CD4-positive, CD25-positive, alpha-beta regulatory T cell (primary cell): ENCODE results near the gene TMEM131. TPM values are rescaled to one million over a fixed set of nuclear protein-coding genes. Genes with fewer than 3 reads are reported as not detected.
A peak's percentile ranks its signal among the peaks of the same experiment; 100 is the strongest.

Source experiments
- ATAC-seq, 2 donors: fragments of 150-1000 bp; cut with Tn5 transposase; one replicate each; pipeline ENCODE4 v1.10.0; 2021; ENCODE audit warnings: low read depth in 2 of 2, moderate number of reproducible peaks in 2 of 2, moderate library complexity in 1 of 2
- DNase-seq, 3 donors: peaks; one replicate each; pipeline versions ENCODE4 v3.0.0 to v3.0.0-alpha.2; 2012 to 2022; ENCODE audit warnings: mixed read lengths in 1 of 3
- H3K27ac ChIP-seq: one replicate; pipeline ENCODE4 v1.7.0; 2013; ENCODE audit warnings: mild to moderate bottlenecking, low read length; ENCODE audit not compliant: insufficient read depth, poor library complexity, severe bottlenecking
- H3K27me3 ChIP-seq: one replicate; pipeline ENCODE4 v1.7.0; 2013; ENCODE audit warnings: low read length; ENCODE audit not compliant: control insufficient read depth, insufficient read depth
- H3K36me3 ChIP-seq: one replicate; pipeline ENCODE4 v1.7.0; 2013; ENCODE audit warnings: mild to moderate bottlenecking, low read length, moderate library complexity; ENCODE audit not compliant: control insufficient read depth, insufficient read depth
- H3K4me1 ChIP-seq: 2 replicates; pipeline ENCODE4 v1.7.0; 2013; ENCODE audit warnings: mild to moderate bottlenecking, low read length; ENCODE audit not compliant: insufficient read depth, control insufficient read depth, poor library complexity, severe bottlenecking
- H3K4me3 ChIP-seq: one replicate; pipeline ENCODE4 v1.7.0; 2013; ENCODE audit warnings: low read depth, mild to moderate bottlenecking, low read length, moderate library complexity
- H3K9me3 ChIP-seq, 2 experiments: 1 replicate in 1 of 2; 2 replicates in 1 of 2; pipeline ENCODE4 v1.7.0; 2013; ENCODE audit warnings: low read length in 2 of 2, mild to moderate bottlenecking in 1 of 2, moderate library complexity in 1 of 2; ENCODE audit not compliant: control insufficient read depth in 2 of 2
- H3K27ac Mint-ChIP-seq, 3 donors: one replicate each; pipeline ENCODE4 v1.8.0; 2020 to 2022; ENCODE audit warnings: mild to moderate bottlenecking in 3 of 3, mixed read lengths in 3 of 3, moderate library complexity in 2 of 3
- H3K27me3 Mint-ChIP-seq: one replicate; pipeline ENCODE4 v1.8.0; 2022; ENCODE audit warnings: mild to moderate bottlenecking, mixed read lengths
- H3K36me3 Mint-ChIP-seq: one replicate; pipeline ENCODE4 v1.8.0; 2020; ENCODE audit warnings: mixed read lengths
- H3K4me1 Mint-ChIP-seq, 4 donors: one replicate each; pipeline ENCODE4 v1.8.0; 2020 to 2022; ENCODE audit warnings: mixed read lengths in 4 of 4, mild to moderate bottlenecking in 1 of 4
- H3K4me3 Mint-ChIP-seq, 4 donors: one replicate each; pipeline ENCODE4 v1.8.0; 2020 to 2022; ENCODE audit warnings: mild to moderate bottlenecking in 4 of 4, mixed read lengths in 4 of 4, moderate library complexity in 3 of 4
- H3K9me3 Mint-ChIP-seq, 7 donors: one replicate each; pipeline ENCODE4 v1.8.0; 2020 to 2022; ENCODE audit warnings: mixed read lengths in 7 of 7, mild to moderate bottlenecking in 3 of 7, moderate library complexity in 2 of 7
- polyA plus RNA-seq, 4 donors: library from polyadenylated mRNA; unstranded; fragments of 300-500 nt; fragmentation: Illumina TruSeq; gene quantifications; one replicate each; pipeline ENCODE4 v1.2.3, GENCODE V29; 2021
- total RNA-seq: library from RNA; stranded (reverse); gene quantifications from one replicate; pipeline ENCODE4 v1.2.3, GENCODE V29; 2022

TMEM131 gene
- total and polyA plus RNA-seq, 5 donors from 2014 or later: 6.7 to 34.1 (median 8.0) TPM

- peaks cover 2% of the 10 kb centered on the region for H3K27me3 ChIP-seq
- no peak for DNase-seq
- H3K36me3 Mint-ChIP-seq: no peaks in the 10 kb centered on the region
- H3K4me3 Mint-ChIP-seq: no peak overlapping the region
- no peaks in the 10 kb centered on the region for H3K36me3 ChIP-seq
- no peak for ATAC-seq
- no peaks in the 10 kb centered on the region for H3K9me3 Mint-ChIP-seq
- H3K4me3 ChIP-seq: no peak overlapping the region
- no peaks in the 10 kb centered on the region for H3K9me3 ChIP-seq
- H3K4me1 ChIP-seq: peaks cover 17% of the 10 kb centered on the region
- H3K27me3 Mint-ChIP-seq: no peaks in the 10 kb centered on the region
- no peak overlapping the region for H3K27ac ChIP-seq
- peak overlapping the region in 1 of 3 donors; percentile 87 for H3K27ac Mint-ChIP-seq
- peaks cover 5 to 29% (median 18%) of the 10 kb centered on the region in 4 donors for H3K4me1 Mint-ChIP-seq
These were observed 288.2 kb downstream of the TMEM131 start for GRCh38 chr2:97707362-97708047.

GRCh38 chr2:97706708-97707345 is 288.9 kb downstream of the TMEM131 start:
- Mint-ChIP-seq H3K4me1 (peaks cover 5 to 23% (median 12%) of the 10 kb centered on the region in 4 donors), H3K4me3 (no peak overlapping the region), H3K36me3 (no peaks in the 10 kb centered on the region), H3K27me3 (no peaks in the 10 kb centered on the region), H3K9me3 (no peaks in the 10 kb centered on the region), H3K27ac (no peak overlapping the region)
- H3K4me3 ChIP-seq: no peak overlapping the region
- H3K4me1 ChIP-seq: peaks cover 14% of the 10 kb centered on the region
- no peaks in the 10 kb centered on the region for H3K9me3 ChIP-seq
- H3K27me3 ChIP-seq: peaks cover 2% of the 10 kb centered on the region
- DNase-seq: no peak
- no peak for ATAC-seq
- no peak overlapping the region for H3K27ac ChIP-seq
- H3K36me3 ChIP-seq: no peaks in the 10 kb centered on the region

Other genes starting within 250 kb of the TMEM131 start
- gene VWA3B, start 91.2 kb upstream of the TMEM131 start, total RNA-seq: not detected
- gene VWA3B, start 91.2 kb upstream of the TMEM131 start, polyA plus RNA-seq: not detected